ENCODE measurements around the gene BSDC1. TPM values are rescaled to one million over a fixed set of nuclear protein-coding genes. Genes with fewer than 3 reads are reported as not detected.

The BSDC1 gene
- total RNA-seq, 2 experiments from 2014 or later, result 26.5 to 31.2 TPM

DNA sequence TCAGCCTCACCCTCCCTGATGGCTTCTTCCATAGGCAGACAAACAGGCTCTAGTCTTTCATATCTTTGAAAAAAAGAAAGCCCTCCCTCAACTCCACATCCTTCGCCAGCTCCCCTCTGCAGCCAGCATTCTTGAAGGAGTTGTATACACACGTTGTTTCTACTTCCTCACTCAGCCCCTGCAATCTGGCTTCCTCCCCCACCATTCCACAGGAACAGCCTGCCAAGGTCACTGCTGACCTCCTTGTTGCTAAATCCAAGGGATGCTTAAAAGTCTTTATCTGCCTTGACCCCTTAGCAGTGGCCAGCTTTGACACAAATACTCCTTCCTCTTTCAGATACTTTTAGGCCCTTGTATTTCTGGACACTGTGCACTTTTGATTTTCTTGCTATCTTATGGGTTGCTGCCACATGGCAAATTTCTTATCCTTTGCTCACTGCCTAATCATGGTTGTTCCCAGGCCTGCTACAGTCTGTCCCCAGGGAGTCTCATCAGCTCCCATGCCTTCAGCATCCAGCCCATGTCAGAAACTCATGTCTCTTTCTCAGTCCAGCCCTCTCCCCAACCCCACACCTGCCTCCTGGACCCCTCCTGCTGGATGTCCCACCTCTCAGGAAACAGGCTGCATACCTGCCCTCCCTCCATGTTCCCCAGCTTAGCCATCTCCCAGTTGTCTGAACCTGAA is 40.2 kb downstream of the BSDC1 start:
- H3K36me3 Mint-ChIP-seq, result peaks cover 6% of the 10 kb centered on the region
- H3K9me3 Mint-ChIP-seq, result peaks cover 6% of the 10 kb centered on the region
- H3K27me3 Mint-ChIP-seq, result no peaks in the 10 kb centered on the region
- no peak overlapping the region for H3K4me3 Mint-ChIP-seq
- H3K27ac Mint-ChIP-seq, result no peak overlapping the region
- H3K4me1 Mint-ChIP-seq, result peaks cover 16% of the 10 kb centered on the region
- no peak for DNase-seq

DNA sequence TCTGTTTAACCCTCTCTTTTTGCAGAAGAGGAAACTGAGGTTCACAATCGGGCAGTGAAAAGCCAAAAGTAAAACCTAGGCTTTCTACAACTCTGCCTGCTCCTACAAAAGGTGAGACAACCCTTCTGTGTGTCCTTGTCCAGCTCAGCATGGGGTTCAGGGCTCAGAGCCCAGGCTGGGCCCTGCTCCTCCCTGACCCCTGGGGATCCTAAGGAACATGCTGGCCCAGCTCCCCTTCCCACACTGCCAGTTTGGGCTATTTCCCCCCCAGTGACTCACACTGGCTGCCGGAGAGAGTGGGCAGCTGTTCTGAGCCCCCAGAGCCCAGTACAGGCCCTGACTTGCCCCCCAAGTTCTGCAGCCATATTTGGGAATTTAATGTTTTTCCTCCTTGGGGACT is 40.8 kb downstream of the BSDC1 start:
- Mint-ChIP-seq H3K4me3 (no peak overlapping the region), H3K36me3 (peaks cover 6% of the 10 kb centered on the region), H3K27me3 (no peaks in the 10 kb centered on the region), H3K27ac (no peak overlapping the region), H3K4me1 (peaks cover 18% of the 10 kb centered on the region), H3K9me3 (peaks cover 6% of the 10 kb centered on the region)
- DNase-seq, result no peak

DNA sequence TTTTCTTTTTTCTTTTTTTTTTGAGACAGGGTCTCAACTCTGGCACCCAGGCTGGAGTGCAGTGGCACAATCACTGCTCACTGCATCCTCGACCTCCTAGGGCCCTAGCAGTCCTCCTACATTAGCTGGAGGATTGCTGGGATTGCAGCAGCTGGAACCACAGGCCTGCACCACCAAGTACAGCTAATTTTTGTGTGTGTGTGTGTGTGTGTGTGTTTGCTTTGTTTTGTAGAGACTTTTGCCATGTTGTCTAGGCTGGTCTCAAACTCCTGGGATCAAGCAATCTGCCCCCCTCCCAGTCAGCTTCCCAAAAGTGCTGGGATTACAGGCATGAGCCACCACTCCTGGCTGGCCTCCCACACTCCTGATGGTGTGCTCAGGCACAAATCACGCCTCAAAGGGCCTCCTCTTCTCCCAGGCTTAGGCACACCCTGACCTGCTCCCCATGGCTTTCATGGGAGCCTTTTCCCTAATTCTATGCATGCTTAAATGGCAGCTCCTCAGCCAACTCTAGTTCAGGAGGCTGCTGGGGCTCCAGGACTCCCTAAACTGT is 41.3 kb downstream of the BSDC1 start:
- Mint-ChIP-seq H3K27ac (no peak overlapping the region), H3K36me3 (peaks cover 6% of the 10 kb centered on the region), H3K4me1 (peaks cover 15% of the 10 kb centered on the region), H3K9me3 (peaks cover 6% of the 10 kb centered on the region), H3K27me3 (no peaks in the 10 kb centered on the region), H3K4me3 (no peak overlapping the region)
- no peak for DNase-seq

DNA sequence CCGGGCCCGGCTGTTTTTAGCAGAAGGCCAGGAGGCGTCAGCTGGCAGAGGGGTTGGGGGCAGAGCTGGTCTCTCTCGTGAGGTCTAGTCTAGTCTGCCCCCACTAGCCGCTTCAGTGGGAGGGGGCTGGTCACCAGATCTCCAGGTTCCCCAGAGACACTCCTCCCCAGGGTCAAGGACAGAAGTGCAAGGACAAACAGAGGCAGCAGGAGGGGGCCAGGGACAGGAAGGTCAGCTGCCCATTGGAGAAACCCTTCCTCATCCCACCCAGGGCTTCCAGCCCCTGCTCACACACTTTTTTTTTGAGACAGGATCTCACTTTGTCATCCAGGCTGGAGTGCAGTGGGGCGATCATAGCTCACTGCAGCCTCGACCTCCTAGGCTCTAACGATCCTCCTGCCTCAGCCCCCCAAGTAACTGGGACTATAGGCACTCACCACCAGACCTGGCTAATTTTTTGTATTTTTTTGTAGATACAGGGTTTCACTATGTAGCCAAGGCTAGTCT is 41.9 kb downstream of the BSDC1 start:
- Mint-ChIP-seq H3K27me3 (no peaks in the 10 kb centered on the region), H3K36me3 (peaks cover 6% of the 10 kb centered on the region), H3K9me3 (peaks cover 6% of the 10 kb centered on the region), H3K27ac (no peak overlapping the region), H3K4me1 (peaks cover 15% of the 10 kb centered on the region), H3K4me3 (peak overlapping the region; percentile 58)
- no peak for DNase-seq

DNA sequence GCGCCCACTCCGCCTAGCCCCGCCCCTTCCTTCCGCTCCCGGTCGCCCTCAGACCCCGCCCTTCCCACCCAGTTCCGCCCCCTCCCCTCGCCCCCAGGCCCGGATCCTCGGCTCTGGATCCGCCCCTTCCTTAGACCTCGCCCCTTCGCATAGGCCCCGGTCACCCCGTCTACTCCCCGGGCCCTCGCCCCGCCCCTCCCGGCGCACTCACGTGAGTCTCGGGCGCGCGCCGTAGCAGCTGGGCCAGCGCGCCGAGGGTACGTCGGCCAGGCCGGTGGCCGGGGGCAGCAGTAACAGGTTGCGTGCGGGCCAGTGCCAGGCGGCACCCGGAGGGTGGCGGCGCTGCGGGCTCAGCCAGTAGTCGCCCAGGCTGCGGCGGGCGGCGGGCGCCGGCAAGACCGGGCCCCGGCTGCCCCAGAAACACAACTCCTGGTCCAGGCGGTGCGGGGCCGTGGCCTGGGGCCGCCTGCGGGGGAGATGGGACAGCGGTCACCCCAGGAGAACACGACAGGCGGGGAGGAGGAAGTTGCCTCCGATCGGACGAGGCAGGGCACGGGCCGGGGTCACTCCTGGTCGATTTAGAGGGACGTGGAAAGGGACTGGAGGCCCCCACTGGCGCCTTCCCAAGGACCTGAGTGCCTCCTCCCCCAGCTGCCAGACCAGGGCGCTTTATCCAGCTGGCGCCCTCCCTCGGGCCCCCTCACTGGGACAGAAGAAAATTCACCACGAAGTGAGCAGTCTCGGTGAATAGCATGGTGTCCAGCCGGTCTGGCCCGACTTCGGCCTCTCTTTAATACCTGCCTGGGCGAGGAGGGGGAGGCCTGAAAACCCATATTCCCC is 42.6 kb downstream of the BSDC1 start:
- peak overlapping the region; percentile 80 for H3K4me3 Mint-ChIP-seq
- H3K27me3 Mint-ChIP-seq, result no peaks in the 10 kb centered on the region
- H3K36me3 Mint-ChIP-seq, result peaks cover 6% of the 10 kb centered on the region
- DNase-seq, result peak; percentile 88
- peaks cover 6% of the 10 kb centered on the region for H3K9me3 Mint-ChIP-seq
- H3K4me1 Mint-ChIP-seq, result peaks cover 17% of the 10 kb centered on the region
- peak overlapping the region; percentile 77 for H3K27ac Mint-ChIP-seq

DNA sequence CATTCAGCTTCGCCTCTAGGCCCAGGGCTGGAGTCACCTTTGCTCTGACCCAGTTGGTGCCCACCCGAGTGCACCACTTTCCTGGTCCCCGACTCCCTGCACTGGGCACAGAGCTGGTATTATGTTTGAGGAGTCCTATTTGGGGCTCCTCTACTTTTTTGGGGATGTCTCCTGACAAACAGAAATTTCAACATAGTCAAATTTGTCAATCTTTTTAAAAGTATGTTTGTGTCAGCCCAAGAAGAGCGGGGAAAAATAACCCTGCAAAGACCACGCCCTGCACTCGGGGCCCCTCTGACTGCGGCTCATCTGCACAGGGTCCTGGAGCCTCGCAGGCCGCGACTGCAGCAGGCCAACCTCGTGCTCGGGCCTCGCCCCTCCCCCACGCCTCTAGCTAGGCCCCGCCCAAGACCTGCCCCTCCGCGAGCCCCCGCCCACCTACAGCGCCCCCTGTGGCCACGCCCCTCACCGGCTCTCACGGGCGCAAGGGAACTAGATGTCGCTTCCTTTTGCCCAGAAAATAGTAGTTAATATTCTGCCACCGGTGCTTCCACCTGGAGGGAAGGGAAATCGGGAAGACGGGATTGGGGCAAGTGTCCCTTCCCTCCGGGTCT is 43.3 kb downstream of the BSDC1 start:
- DNase-seq, result peak; percentile 80
- H3K27me3 Mint-ChIP-seq, result no peaks in the 10 kb centered on the region
- peak overlapping the region; percentile 80 for H3K4me3 Mint-ChIP-seq
- peaks cover 6% of the 10 kb centered on the region for H3K9me3 Mint-ChIP-seq
- H3K36me3 Mint-ChIP-seq, result peaks cover 6% of the 10 kb centered on the region
- H3K27ac Mint-ChIP-seq, result peak overlapping the region; percentile 77
- H3K4me1 Mint-ChIP-seq, result peaks cover 23% of the 10 kb centered on the region

DNA sequence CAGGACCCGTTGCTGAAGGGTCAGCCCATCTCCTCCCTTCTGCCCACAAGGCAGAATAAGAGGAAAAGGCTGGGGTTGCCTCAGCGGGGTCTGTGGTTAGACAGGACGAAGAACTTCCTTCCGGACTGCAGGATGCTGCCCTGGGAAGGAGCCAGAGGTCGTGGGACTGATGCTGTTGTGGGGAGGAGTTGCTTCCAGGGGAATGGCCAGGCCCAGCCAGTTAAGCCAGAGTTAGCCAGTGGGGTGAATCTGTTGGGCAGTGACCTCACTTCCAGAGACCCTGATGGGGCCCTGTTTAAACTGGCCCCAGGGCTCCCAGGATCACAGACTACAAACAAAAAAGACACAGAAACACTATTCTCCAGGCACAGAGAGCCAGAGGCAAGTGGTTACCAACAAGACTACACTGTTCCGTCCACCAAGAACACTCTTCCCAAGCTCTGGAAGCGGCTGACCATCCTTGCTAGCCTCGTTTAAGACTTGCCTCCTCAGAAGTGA is 45.0 kb downstream of the BSDC1 start:
- Mint-ChIP-seq H3K4me3 (no peak overlapping the region), H3K36me3 (peaks cover 6% of the 10 kb centered on the region)

DNA sequence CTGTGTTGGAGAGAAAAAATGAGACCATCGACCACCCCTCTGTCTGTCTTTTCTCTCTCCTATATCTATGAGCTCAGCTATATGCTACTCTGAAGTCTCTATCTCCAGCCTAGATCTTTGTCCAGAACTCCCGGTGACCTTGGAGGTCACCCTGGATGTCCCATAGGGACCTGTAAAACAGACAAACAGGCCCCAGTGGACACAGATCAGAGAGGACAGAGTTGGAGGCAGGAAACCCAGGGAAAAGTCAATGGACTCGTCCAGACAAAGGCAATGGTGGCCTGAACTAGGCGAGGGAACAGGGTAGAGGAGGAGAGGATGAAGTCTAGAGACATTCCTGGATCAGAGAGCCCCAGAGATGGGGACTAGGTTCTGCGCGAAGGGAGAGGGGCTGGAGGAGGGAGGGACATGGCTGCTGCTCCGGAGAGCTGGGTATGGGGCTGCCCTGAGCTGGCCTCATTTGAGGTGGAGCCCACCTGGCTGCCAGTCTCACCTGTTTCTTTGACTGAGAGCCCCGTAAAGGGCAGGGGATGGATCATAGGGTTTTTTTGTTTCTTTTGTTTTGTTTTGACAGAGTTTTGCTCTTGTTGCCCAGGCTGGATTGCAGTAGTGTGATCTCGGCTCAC is 47.6 kb downstream of the BSDC1 start:
- no peak overlapping the region for H3K4me3 Mint-ChIP-seq
- H3K36me3 Mint-ChIP-seq, result peaks cover 6% of the 10 kb centered on the region
- no peaks in the 10 kb centered on the region for H3K27me3 Mint-ChIP-seq
- no peak overlapping the region for H3K27ac Mint-ChIP-seq
- DNase-seq, result no peak
- peaks cover 35% of the 10 kb centered on the region for H3K4me1 Mint-ChIP-seq
- peaks cover 6% of the 10 kb centered on the region for H3K9me3 Mint-ChIP-seq

More for the DNA sequence above, 45.0 kb downstream of the BSDC1 start:
- Mint-ChIP-seq H3K9me3 (peaks cover 6% of the 10 kb centered on the region), H3K27ac (peak overlapping the region; percentile 49), H3K27me3 (no peaks in the 10 kb centered on the region), H3K4me1 (peaks cover 32% of the 10 kb centered on the region)
- DNase-seq, result no peak

DNA sequence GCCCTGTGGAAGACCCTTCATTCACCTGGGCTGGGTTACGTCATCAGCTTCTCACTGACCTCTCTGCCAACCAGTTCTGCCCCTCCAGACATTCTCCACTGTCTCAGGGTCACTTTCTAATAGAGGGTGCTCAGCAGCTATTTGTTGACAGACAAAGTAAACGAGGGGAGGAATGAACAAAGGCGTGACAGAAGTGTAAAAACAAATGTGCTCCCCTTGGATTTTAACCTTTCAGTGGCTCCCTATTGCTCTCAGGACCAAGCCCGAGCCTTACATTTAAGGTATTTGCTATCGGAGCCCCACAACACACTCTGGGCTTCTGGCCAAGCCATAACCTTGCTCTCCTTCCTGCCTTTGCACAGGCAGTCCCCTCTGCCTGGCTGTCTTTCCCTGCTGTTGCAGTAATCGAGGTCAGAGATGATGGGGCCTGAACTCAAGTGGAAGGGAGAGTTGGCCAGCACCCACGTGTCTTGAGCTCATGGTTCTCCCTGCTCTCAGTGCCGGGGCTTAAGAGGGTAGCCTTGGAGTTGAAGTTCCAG is 48.9 kb downstream of the BSDC1 start:
- no peak overlapping the region for H3K4me3 Mint-ChIP-seq
- peaks cover 31% of the 10 kb centered on the region for H3K4me1 Mint-ChIP-seq
- peaks cover 2% of the 10 kb centered on the region for H3K36me3 Mint-ChIP-seq

DNA sequence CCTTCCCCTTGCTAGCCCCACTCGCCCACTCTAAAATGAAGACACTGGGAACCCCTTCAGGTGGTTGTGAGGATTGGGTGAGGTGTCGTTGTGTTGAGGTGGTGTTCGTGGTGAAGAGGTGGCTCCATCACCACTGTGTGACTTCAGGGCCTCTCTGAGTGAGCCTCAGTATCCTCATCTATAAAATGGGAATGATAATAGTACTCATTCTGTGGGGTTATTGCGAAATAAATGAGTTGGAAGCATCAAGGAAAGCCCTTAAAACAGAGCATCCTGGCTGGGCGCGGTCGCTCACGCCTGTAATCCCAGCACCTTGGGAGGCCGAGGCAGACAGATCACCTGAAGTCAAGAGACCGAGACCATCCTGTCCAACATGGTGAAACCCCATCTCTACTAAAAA is 51.5 kb downstream of the BSDC1 start:
- H3K4me1 Mint-ChIP-seq, result peaks cover 28% of the 10 kb centered on the region
- no peaks in the 10 kb centered on the region for H3K36me3 Mint-ChIP-seq
- H3K27me3 Mint-ChIP-seq, result no peaks in the 10 kb centered on the region
- no peaks in the 10 kb centered on the region for H3K9me3 Mint-ChIP-seq
- H3K4me3 Mint-ChIP-seq, result no peak overlapping the region
- no peak for DNase-seq
- H3K27ac Mint-ChIP-seq, result no peak overlapping the region

More for the DNA sequence above, 48.9 kb downstream of the BSDC1 start:
- no peak for DNase-seq
- H3K27me3 Mint-ChIP-seq, result no peaks in the 10 kb centered on the region
- H3K9me3 Mint-ChIP-seq, result peaks cover 2% of the 10 kb centered on the region
- no peak overlapping the region for H3K27ac Mint-ChIP-seq

DNA sequence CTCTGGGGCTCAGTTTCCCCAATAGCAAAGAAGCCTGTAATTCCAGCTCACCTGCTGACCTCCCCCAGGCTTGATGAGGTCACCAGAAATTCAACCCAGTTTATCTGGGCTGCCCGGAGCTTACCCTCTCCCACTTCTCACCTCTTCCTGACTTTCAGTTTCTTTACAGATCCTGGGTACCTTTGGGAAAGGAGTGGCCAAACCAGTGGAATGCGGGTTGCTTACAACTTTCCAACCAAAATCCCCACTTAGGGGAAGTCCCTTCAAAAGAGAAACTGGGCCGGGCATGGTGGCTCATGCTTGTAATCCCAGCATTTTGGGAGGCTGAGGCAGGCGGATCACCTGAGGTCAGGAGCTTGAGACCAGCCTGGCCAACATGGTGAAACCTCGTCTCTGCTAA is 52.3 kb downstream of the BSDC1 start:
- no peaks in the 10 kb centered on the region for H3K27me3 Mint-ChIP-seq
- DNase-seq, result no peak
- no peaks in the 10 kb centered on the region for H3K36me3 Mint-ChIP-seq
- H3K4me3 Mint-ChIP-seq, result no peak overlapping the region
- H3K9me3 Mint-ChIP-seq, result no peaks in the 10 kb centered on the region
- peaks cover 36% of the 10 kb centered on the region for H3K4me1 Mint-ChIP-seq
- no peak overlapping the region for H3K27ac Mint-ChIP-seq

DNA sequence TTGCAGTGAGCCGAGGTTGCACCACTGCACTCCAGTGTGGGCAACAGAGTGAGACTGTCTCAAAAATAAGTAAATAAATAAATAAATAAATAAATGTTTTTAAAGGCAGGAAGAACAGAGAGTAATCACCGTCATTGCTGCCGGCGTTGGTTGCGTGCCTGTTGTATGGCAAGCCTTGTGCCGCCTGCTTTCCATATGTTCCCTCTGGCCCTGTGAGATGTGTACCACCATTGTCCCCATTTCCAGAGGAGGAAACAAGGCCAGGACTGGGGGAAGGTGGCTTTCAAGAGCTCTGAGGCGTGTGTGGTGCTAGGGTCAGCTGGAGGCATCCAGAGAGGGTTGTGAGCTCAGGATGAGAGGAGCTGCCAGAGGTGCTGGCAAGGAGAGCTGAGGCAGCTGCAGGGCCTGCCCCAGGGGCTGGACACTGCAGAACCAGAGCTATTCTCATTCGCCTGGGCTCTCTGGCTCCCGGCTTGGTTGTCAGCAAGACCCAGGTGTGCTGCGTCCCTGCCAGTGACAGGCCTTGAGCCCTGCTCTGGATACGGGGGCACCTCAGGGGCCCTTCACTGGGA is 53.0 kb downstream of the BSDC1 start:
- H3K36me3 Mint-ChIP-seq, result no peaks in the 10 kb centered on the region
- H3K4me1 Mint-ChIP-seq, result peaks cover 34% of the 10 kb centered on the region
- no peak overlapping the region for H3K4me3 Mint-ChIP-seq
- no peak overlapping the region for H3K27ac Mint-ChIP-seq
- H3K27me3 Mint-ChIP-seq, result no peaks in the 10 kb centered on the region
- no peak for DNase-seq
- H3K9me3 Mint-ChIP-seq, result no peaks in the 10 kb centered on the region

DNA sequence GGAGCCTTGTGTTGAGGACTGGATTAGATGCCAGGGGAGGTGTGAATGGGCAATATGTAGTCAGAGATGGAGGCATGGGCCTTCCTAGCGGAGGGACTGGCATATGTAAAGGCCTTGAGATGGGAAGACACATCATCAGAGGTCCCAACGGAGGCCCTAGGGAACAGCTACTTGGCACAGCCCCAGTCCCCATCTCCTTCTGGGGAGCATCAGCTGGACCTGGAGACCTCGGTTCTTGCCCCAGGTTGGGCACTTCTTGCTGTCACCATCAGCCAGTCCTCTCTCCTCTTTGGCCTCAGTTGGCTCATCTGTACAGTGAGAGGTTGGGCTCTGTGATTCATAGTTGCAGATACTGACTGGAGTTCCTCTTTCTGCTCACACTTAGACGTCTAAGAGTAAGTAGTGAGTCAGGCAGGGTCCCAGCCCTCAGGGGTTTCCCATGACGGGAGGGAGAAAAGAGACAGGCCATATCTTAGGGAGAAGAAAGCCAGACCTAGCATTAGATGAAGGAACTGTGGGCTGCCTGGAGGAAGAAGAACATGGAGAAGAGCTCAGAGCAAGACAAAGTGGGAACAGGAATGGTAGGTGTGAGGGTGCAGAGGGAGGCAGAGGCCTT is 54.8 kb downstream of the BSDC1 start:
- DNase-seq, result peak; percentile 33
- H3K4me3 Mint-ChIP-seq, result no peak overlapping the region
- peak overlapping the region; percentile 30 for H3K27ac Mint-ChIP-seq
- H3K36me3 Mint-ChIP-seq, result peaks cover 4% of the 10 kb centered on the region
- H3K4me1 Mint-ChIP-seq, result peaks cover 27% of the 10 kb centered on the region
- no peaks in the 10 kb centered on the region for H3K27me3 Mint-ChIP-seq
- no peaks in the 10 kb centered on the region for H3K9me3 Mint-ChIP-seq
